GM19328 (cell line): ENCODE measurements around the gene APOC3.

Experiments
- ATAC-seq: cut with Tn5 transposase; IDR thresholded peaks from one replicate; pipeline ENCODE4 v1.9.1; 2021; ENCODE audit warnings: mild to moderate bottlenecking, moderate library complexity; ENCODE audit not compliant: unreplicated experiment

The APOC3 gene

DNA sequence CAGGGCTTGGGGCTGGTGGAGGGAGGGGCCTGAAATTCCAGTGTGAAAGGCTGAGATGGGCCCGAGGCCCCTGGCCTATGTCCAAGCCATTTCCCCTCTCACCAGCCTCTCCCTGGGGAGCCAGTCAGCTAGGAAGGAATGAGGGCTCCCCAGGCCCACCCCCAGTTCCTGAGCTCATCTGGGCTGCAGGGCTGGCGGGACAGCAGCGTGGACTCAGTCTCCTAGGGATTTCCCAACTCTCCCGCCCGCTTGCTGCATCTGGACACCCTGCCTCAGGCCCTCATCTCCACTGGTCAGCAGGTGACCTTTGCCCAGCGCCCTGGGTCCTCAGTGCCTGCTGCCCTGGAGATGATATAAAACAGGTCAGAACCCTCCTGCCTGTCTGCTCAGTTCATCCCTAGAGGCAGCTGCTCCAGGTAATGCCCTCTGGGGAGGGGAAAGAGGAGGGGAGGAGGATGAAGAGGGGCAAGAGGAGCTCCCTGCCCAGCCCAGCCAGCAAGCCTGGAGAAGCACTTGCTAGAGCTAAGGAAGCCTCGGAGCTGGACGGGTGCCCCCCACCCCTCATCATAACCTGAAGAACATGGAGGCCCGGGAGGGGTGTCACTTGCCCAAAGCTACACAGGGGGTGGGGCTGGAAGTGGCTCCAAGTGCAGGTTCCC is at the start of gene APOC3:
TSS of gene APOC3 (plus strand) at position 383 of the 659 bp plus-strand sequence. CDS start 676 bp downstream, outside the sequence.
- no peak for ATAC-seq

DNA sequence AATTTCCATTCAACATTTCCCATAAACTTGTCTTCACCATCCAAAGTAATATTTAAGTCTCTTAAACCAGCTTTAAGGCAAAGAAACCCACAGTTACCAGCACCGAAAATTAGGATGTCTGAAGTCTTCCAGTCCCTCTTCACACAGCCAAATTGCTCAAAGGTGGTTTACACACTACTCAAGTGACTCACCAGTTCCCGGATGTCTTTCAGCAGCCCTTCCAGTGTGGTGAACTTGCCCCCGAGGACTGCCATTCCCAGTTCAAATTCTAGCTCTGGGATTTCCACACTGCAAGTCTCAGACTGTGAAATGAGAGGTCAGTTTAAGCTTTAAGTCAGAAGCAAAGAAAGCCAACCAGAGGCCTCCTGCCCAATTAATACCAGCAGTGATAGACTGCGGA is 47.0 kb upstream of the APOC3 start:
- ATAC-seq, result no peak

DNA sequence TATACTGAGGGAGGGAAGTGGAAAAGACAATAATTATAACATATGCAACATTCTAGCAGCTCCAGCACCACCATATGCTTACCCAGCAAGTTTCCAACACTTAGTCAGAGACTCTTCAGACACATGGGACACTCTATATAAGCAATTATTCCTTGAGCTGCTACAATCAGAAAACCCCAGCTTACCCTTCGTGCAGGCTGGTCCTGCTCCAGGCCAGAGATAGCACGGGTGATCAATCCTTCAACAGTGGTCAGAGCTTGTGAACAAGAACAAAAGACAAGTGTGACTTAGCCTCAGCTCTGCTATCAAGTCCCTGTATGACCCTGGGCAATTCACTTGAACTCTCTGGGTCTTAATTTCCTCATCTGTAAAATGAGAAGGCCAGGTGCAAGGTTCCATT is 43.4 kb upstream of the APOC3 start:
- ATAC-seq, result no peak

DNA sequence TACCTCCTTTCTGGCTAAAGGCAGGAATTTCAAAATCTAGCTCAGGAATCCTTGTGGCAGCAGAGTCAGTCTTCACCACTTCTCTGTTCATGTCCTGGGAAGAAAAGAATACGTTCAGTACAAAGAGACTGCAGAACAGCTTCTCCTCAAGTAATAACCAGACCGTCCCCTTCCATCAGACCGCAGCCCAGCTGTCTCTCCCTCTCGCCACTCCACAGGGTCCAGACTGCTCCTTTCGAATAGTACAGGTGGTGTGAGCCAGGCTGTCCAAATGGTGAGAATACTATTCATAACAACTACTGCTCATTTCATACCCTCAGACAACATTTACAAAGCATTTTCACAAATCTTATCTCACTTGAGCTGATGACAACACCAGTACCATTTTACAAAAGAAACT is 42.7 kb upstream of the APOC3 start:
- ATAC-seq, result no peak

DNA sequence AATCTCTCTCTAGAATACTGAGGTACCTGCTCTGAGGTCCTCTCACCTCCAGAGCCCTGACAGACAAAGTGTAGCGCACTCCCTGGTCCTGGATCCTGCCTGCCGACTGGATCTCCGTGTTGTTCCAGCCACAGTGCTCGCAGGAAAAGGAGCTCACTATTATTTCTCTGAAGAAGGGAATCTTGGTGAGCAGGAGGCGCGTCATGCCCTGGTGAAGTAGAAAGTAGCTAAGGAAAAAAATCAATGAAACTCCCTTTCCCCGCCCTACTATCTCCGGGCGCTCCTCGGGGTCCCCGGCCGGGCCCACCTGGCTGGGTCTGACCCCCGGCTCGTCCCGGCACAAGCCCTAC is 42.3 kb upstream of the APOC3 start:
- no peak for ATAC-seq

DNA sequence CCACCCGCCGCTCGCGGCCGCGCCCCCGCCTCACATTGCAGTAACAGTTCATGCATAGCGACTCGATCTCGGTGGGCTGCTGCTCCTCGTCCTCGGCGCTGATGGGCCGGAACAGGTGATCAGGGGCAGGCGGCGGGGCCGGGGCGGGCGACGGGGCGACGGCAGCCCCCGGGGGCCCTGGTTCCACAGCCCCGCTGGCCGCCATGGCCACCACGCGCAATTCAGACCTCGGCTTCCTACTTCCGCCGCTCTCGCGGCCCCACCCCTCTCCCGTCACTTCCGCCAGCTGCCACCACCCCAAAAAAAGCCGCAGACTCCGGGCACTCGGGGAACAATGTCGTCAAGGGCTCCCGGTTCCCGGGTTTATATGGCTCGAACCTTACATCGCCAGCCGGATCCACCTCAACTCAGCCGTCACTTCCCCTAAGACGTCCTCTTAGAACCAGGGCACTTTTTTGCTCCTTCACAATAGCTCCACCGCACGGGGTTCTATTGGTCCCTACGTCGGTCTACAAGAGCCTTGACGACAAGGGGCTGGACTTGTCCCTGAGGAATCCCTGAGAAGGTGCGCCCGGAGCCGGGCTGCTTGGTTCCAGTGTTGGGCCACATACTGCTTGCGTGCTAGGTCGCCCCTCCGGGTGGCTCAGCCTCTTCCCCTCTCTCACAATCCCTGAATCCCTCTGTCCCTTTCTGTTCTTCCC is 41.8 kb upstream of the APOC3 start, which contains the start of gene ZPR1:
TSS of gene ZPR1 (minus strand) at position 238 of the 701 bp plus-strand sequence. CDS start at position 205, 33 bp downstream.
- ATAC-seq, result peak; percentile 80

DNA sequence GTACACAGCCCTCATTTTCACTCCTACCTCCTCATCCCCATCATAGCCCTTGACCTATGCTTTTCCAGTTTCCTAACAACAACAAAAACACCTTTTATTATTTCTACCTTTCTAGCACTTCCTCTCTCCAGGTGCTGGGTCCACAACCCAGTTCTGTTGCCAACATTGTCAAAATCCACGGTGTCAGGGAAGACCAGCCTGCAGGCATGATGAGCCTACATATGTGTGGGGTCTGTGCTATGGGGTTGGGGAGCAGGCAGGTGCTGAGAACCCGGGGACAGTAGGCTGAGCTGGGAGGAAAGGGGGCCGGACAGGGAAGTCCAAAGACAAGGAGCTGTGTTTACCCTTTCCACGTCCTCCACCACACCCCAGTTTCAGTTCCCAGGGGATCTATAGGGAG is 41.2 kb upstream of the APOC3 start:
- no peak for ATAC-seq

DNA sequence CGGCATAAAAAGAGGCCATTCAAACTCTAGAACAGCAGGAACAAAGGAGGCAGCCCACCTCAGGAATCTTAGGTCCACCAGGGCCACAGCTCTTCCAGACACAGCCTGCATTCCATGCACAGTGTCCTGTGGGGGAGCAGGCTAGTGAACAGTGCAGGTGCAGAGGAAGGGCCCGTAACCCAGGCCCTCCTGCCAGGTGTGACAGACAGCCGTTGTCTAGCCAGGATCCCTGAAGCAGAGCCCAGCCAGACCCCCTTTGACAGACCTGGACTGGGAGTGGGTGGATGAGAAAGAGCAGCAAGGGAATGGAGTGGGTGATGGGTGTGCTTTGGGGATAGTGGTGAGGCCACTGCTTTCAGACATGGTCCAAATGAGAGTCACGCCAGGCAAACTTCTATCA is 40.7 kb upstream of the APOC3 start:
- no peak for ATAC-seq

DNA sequence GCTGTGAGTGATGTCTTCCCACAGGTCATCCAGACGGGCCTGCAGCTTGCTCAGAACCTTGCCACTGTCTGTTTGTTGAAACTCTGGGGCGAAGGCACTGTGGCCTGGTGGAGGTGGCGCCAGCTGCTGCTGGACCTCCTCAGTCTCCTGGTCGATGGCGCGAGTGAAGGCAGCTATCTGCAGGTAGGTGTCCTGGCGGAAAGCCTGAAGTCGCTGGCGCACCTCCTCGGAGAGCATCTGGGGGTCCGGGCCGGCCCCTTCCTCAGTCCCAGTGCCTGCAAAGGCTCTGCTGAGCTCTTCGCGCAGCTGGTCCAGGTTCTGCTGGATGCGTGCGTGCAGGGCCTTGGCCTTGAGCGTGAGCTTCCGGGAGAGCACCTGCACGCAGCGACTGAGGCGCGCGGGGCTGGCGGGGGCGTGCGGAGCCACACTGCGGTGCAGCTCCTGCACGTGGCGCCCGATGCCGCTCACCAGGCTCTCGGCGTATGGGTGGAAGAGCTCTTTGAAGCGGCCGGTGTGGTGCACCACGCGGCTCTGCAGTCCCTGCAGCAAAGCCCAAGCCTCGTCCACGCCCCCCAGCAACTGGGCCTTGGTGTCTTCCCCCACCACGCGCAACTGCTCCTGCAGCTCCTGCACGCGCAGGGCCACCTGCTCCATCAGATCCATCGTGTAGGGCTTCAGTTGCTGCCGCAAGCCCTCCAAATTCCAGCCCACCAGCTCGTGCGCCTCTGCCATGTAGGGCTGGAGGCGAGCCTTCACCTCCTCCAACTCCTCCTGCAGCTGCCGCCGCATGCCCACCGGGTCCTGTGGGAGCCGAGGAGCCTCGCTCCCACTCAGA is 39.3 kb upstream of the APOC3 start:
- ATAC-seq, result no peak

DNA sequence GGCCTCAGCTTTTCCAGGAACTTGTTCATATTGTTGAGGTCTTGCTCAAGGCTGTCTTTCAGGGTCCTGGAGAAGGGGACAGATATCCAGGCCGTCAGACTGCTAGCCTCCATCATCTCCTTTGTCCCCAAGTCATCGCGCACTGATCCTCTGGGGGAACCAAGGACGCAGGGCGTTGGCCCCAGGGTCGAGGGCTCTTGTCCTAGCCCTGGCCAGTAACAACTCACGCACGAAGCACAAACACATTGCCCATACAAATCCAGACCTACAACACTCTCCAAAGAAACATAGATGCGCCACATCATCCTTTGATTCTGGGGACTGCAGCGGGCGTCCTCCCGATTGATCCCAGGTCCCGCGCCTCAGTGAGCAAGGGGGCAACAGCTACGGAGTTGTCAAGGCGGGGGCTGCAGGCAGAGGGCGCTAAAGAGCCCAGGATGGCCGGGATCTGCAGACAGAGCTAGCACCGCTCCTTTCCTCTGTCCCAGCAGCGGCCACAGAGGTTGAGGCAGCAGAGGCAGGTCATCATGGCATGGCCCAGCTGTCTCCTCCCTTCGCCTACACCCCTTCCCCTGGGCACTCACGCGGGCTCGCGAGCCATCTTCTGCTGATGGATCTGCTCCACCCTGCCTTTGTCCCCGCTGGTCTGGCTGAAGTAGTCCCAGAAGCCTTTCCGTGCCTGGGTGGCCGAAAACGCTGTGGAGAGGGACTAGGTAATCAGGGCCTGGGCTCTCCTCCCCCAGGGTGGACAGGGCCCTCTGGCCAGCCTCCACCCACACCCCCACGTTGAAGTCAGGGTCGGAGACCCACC is 38.5 kb upstream of the APOC3 start:
- no peak for ATAC-seq

DNA sequence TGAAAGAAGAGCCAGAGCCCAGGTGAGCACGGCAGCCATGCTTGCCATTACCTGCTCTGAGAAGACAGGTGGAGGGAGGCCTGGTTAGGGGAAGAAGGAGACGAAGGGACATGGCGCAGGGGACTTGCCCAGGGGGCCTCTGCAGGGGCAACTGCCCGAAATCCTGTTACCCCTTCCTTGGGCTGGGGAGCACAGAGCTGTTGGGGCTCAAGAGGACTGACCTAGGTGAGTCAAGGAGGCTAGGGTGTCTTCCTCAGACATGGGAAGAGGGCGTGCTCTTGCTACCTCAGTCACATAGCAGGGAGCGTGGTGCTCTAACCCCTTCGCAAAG is 37.9 kb upstream of the APOC3 start, which contains the start of gene APOA5:
TSS of gene APOA5 (minus strand) at position 67 of the 331 bp plus-strand sequence. CDS start at position 48, 19 bp downstream.
- no peak for ATAC-seq

DNA sequence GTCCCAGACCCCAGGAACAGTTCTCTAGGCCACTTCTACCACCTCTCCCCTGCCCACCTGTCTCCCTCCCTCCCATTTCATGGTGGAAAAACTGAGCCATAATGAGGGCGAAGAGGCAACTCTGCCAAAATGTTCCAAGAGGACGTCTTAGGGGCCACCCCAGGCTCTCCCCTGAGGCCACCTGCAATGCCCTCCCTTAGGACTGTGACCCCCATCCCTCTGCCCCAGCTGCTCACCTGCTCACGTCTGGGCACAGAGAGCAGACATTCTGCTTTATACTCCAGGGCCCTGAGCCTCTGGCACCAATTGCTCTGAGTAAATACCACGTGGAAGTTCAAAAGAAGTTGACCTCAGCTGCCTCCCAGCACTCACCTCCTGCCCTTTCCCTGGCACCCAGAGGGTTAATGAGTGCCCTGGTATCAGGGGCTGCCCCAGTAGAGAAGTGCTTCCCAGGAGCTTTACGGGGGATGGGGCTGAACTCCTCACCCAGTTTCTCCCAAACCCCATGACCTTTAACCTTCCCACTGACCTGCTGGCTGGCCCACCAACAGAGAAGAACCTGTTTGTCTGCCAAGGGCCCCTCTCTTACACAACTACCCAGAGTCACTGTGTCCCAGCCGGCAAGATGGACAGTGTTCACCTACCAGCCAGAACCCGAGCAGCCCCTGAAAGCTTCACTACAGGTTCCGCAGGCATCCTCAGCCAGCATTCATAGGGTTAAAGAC is 37.4 kb upstream of the APOC3 start:
- no peak for ATAC-seq

DNA sequence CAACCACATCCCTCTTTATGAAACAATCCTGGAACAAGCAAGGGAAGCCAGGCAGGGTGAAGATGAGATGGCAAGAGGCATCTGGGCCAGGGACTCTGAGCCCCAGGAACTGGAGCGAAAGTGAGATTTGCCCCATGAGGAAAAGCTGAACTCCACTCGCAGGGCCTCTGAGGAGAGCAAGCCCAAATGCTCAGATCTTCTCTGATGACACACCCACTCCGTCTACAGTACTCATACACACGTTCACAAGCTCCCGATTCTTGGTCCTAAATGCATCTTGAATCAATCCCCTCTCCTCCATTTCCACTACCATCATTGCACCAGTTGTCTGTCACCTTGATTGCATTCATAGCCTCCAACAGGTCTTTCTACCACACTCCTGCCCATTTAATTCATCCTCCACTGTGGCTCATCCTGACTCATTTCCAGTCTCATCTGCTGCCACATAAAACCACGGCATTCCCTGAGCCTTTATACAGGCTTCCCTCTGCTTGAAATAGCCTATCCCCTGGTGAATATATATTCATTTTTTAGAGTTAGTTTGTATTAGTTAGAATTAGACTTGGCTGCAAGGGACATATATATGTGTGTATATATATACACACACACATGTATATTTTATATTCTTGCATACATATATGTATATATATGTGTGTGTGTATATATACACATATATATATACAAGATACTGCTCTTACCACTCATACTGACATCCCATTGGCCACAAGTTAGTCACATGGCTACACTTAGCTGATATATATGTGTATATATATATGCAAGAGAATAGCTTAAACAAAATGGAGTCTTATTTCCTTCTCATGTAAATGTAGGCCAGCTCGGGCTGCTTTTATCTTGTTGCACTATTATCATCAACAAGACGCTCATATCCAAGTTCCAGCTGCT is 36.6 kb upstream of the APOC3 start:
- ATAC-seq, result no peak

DNA sequence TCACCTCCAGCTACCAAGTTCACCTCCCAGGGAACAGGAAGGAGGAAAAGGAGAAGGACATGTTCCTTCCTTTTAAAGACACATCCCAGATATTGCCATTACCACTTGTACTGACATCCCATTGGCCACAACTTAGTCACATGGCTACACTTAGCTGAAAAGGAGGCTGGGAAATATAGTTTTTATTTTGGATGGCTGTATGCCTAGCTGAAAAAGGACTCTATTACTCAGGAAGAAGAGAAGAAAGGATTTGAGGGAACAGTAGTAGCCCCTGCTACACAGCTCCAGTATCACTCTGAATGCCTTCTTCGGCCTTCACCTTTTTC is 36.0 kb upstream of the APOC3 start:
- ATAC-seq, result no peak

DNA sequence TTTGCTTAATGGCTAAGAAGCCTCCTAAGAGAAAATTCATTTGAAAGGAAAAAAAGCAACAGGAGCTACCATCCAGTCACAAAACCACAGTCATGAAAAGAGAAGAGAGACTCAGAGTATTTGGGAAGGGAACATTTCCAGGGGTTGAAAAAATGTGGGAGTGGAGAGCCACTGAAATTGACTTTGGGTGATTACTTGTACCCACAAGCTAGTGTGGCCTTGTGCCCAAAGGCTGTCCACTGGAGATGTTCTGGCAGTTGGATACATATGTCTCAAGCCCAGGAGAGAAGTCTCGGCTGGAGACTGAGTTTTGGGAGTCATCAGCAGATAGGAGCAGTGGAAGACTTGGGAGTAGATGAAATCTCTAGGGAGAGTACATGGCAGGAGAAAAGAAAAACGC is 34.9 kb upstream of the APOC3 start:
- ATAC-seq, result no peak

DNA sequence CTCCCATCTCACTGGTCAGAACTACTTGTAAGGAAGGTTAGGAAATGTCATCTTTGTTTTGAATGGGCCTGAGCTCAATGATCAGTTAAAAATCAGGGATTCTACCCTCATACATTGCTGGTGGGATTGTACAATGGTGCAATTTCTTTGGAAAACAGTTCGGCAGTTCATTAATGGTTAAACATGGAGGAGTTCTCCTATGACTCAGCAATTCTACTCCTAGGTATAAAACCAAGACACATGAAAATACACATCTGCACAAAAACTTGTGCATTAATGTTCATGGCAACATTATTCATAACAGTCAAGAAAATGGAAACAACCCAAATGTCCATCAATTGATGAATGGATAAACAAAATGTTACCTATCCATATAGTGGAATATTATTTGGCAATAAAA is 33.2 kb upstream of the APOC3 start:
- ATAC-seq, result no peak

DNA sequence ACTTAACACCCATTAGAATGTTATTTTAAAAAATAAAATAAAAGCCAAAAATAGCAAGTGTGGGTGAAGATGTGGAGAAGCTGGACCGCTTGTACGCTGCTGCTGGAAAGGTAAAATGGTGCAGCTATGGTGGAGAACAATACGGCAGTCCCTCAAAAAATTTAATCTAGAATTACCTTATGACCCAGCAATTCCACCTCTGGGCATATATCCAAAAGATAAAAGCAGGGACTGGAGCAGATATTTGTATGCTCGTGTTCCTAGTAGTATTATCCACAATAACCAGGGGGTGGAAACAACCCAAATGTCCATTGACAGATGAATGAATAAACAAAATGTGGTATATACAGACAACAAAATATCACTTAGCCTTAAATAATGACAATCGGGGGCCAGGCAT is 31.9 kb upstream of the APOC3 start:
- no peak for ATAC-seq

DNA sequence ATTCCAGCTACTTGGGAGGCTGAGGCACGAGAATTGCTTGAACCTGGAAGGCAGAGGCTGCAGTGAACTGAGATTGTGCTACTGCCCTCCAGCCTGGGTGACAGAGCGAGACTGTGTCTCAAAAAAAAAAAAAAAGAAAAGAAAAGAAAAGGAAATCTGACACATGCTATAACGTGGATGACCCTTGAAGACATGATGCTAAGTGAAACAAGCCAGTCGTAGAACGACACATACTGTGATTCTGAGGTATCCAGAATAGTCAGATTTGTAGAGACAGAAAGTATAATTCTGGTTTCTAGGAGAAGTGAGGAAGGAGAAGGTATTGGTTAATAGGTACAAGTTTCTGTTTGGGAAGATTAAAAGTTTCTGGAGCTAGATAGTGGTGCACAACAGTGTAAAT is 31.3 kb upstream of the APOC3 start:
- no peak for ATAC-seq

DNA sequence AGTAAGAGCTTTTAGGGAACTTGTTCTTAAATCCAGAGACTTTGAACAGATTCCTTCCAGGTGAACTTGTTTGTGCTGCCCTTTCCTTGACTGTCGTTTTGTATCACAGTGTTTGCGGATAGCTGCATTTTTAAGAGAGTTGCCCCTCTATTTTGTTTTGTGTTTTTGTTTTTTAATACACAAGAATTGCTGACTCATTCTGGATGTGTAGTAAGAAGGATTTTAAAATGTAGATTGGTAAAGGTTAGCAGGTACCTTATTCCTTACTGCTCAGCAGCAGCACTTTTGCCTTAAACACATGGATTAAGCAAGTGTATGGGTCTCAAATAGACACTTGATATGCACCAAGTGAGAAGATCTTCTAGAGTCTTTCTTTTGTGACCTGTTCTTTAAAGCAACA is 29.1 kb upstream of the APOC3 start:
- ATAC-seq, result no peak
